Esophagus muscularis mucosa (tissue), 4 donors: ENCODE results near the gene CTRB1. TPM values are rescaled to one million over a fixed set of nuclear protein-coding genes. Genes with fewer than 3 reads are reported as not detected.
A peak's percentile ranks its signal among the peaks of the same experiment; 100 is the strongest.
"Not testable (repeated sequence)": the region's sequence is repeated elsewhere in the genome, so short reads cannot be mapped to it uniquely, and the experiment has no call there.

Experiments used
- DNase-seq: peaks from one replicate; pipeline ENCODE4 v3.0.0-alpha.2; 2017; ENCODE audit errors: extremely low spot score
- H3K27ac ChIP-seq, 4 donors: fragments of 200-600 bp; sonication (generic); replicated peaks in 1 of 4; 1 replicate in 3 of 4; 2 replicates in 1 of 4; pipeline ENCODE4 v1.5.1; 2016 to 2019; ENCODE audit warnings: mild to moderate bottlenecking in 1 of 4
- H3K27me3 ChIP-seq, 4 donors: fragments of 200-600 bp; sonication (generic); one replicate each; pipeline versions ENCODE4 v1.5.1 to v1.6.0; 2016 to 2019
- H3K36me3 ChIP-seq, 4 donors: fragments of 200-600 bp; sonication (generic); one replicate each; pipeline ENCODE4 v1.5.1; 2016 to 2019
- H3K4me1 ChIP-seq, 4 donors: fragments of 200-600 bp; sonication (generic); one replicate each; pipeline ENCODE4 v1.5.1; 2016 to 2019
- H3K4me3 ChIP-seq, 4 donors: fragments of 200-600 bp; sonication (generic); 1 replicate in 2 of 4; 2 replicates in 2 of 4; pipeline ENCODE4 v1.5.1; 2016 to 2019; ENCODE audit warnings: mild to moderate bottlenecking in 4 of 4, moderate library complexity in 1 of 4
- H3K9me3 ChIP-seq, 4 donors: fragments of 200-600 bp; sonication (generic); 1 replicate in 3 of 4; 2 replicates in 1 of 4; pipeline ENCODE4 v1.5.1; 2016 to 2019
- CTCF ChIP-seq, 3 experiments: fragments of 200-600 bp in 2 of 3; fragments of 450-650 bp in 1 of 3; sonication (generic) in 2 of 3; IDR thresholded peaks; one replicate each; pipeline ENCODE4 v1.5.1; 2017 to 2019; ENCODE audit warnings: antibody characterized with exemption in 3 of 3, mild to moderate bottlenecking in 2 of 3, moderate library complexity in 1 of 3
- EP300 ChIP-seq: sonication (generic); formaldehyde crosslinking; IDR thresholded peaks from one replicate; pipeline ENCODE4 v1.6.1; 2017; ENCODE audit warnings: antibody characterized with exemption
- POLR2A ChIP-seq: fragments of 450-650 bp; IDR thresholded peaks from one replicate; pipeline ENCODE4 v1.6.1; 2017; ENCODE audit warnings: antibody characterized with exemption, moderate library complexity, mild to moderate bottlenecking, low read depth
- POLR2AphosphoS5 ChIP-seq, 2 donors: sonication (generic); formaldehyde crosslinking; IDR thresholded peaks; one replicate each; pipeline ENCODE4 v1.6.1; 2017; ENCODE audit warnings: antibody characterized with exemption in 2 of 2
- WGBS: methylation state at CpG from one replicate; pipeline ENCODE4 v1.1.5; 2018; 5-methylcytosine and 5-hydroxymethylcytosine counted together
- intact Hi-C: fragments of 100-400 bp; cut with DNase I; formaldehyde crosslinking; loops from one replicate; pipeline ENCODE4 v1.15.1; 2023
- total RNA-seq, 4 donors: library from RNA; depleted of rRNA; stranded (reverse); fragments of >200 nt; gene quantifications; one replicate each; pipeline versions ENCODE4 v1.1.0 to v1.2.1, GENCODE V29; 2016

Gene CTRB1
- total RNA-seq, 4 donors from 2014 or later = not detected

- Histone ChIP-seq H3K9me3 (no peaks in the 10 kb centered on the region), H3K4me1 (peaks cover 54 to 61% (median 57%) of the 10 kb centered on the region in 4 donors)
- no peak for DNase-seq
Observed at GRCh38 chr16:75267631-75268264, 49.0 kb downstream of the CTRB1 start.

GRCh38 chr16:75269358-75269757 lies 50.6 kb downstream of the CTRB1 start:
- H3K9me3 ChIP-seq, H3K27ac ChIP-seq, H3K4me3 ChIP-seq, DNase-seq, H3K36me3 ChIP-seq, intact Hi-C loops, H3K27me3 ChIP-seq: not testable (repeated sequence)
- H3K4me1 ChIP-seq = peaks cover 38 to 45% (median 40%) of the 10 kb centered on the region in 4 donors
- 87% methylated on average over 9 of the region's 9 CpGs for WGBS

More at GRCh38 chr16:75267631-75268264, 49.0 kb downstream of the CTRB1 start:
- Histone ChIP-seq H3K36me3 (peaks cover 0 to 5% (median 0%) of the 10 kb centered on the region in 4 donors), H3K27ac (peak overlapping the region; percentile 44 to 93 (median 58)), H3K4me3 (no peak overlapping the region), H3K27me3 (no peaks in the 10 kb centered on the region)
- intact Hi-C loops = loop anchor here (2.0 kb wide), 1 partner anchor 17 kb away; the partner anchor contains the start of gene BCAR1
- WGBS = 66% methylated on average over 6 of the region's 10 CpGs
- TF ChIP-seq CTCF (IDR thresholded peaks at IDR 0.05) = no peak
- TF ChIP-seq POLR2A = no peak
- peak; percentile 51 to 75 for TF ChIP-seq POLR2AphosphoS5 (IDR thresholded peaks at IDR 0.05)
- no peak for TF ChIP-seq EP300

GRCh38 chr16:75271441-75272096 lies 52.8 kb downstream of the CTRB1 start:
- WGBS = 73% methylated on average over 6 of the region's 6 CpGs
- no peak overlapping the region for H3K27ac ChIP-seq
- H3K4me1 ChIP-seq = peaks cover 24 to 29% (median 27%) of the 10 kb centered on the region in 4 donors
- no peaks in the 10 kb centered on the region for H3K27me3 ChIP-seq
- no peak overlapping the region for H3K4me3 ChIP-seq
- DNase-seq = no peak
- no peaks in the 10 kb centered on the region for H3K36me3 ChIP-seq
- no peaks in the 10 kb centered on the region for H3K9me3 ChIP-seq
- intact Hi-C loops = no loop called here
- TF ChIP-seq POLR2AphosphoS5 (IDR thresholded peaks at IDR 0.05) (no peak), POLR2A (no peak)

- H3K4me3 ChIP-seq = no peak overlapping the region
- TF ChIP-seq POLR2AphosphoS5 (IDR thresholded peaks at IDR 0.05) (no peak), POLR2A (no peak), CTCF (IDR thresholded peaks at IDR 0.05) (no peak), EP300 (no peak)
- DNase-seq = no peak
- WGBS = 63% methylated on average over 5 of the region's 12 CpGs
- H3K4me1 ChIP-seq = peaks cover 19 to 24% (median 21%) of the 10 kb centered on the region in 4 donors
- no peak overlapping the region for H3K27ac ChIP-seq
- no peaks in the 10 kb centered on the region for H3K36me3 ChIP-seq
- no peaks in the 10 kb centered on the region for H3K27me3 ChIP-seq
- intact Hi-C loops = no loop called here
- no peaks in the 10 kb centered on the region for H3K9me3 ChIP-seq
Observed at GRCh38 chr16:75272097-75272551, 53.3 kb downstream of the CTRB1 start.

GRCh38 chr16:75272629-75273028 lies 53.8 kb downstream of the CTRB1 start:
- H3K27ac ChIP-seq, H3K4me3 ChIP-seq, DNase-seq, H3K27me3 ChIP-seq, intact Hi-C loops, H3K9me3 ChIP-seq, H3K36me3 ChIP-seq: not testable (repeated sequence)
- WGBS = 93% methylated on average over 10 of the region's 10 CpGs
- peaks cover 14 to 19% (median 16%) of the 10 kb centered on the region in 4 donors for H3K4me1 ChIP-seq

GRCh38 chr16:75273054-75273925 lies 54.5 kb downstream of the CTRB1 start:
- Histone ChIP-seq H3K27me3 (no peaks in the 10 kb centered on the region), H3K4me3 (no peak overlapping the region), H3K9me3 (no peaks in the 10 kb centered on the region), H3K36me3 (no peaks in the 10 kb centered on the region), H3K27ac (no peak overlapping the region), H3K4me1 (peaks cover 7 to 12% (median 10%) of the 10 kb centered on the region in 4 donors)
- intact Hi-C loops = no loop called here
- DNase-seq = no peak
- no peak for TF ChIP-seq POLR2AphosphoS5 (IDR thresholded peaks at IDR 0.05)
- 89% methylated on average over 13 of the region's 23 CpGs for WGBS

Other genes with a start within 250 kb of the CTRB1 start
- 10 to 100 TPM; 15.7 to 27.2 (median 18.6) TPM for gene WDR59, start 233.9 kb upstream of the CTRB1 start, total RNA-seq
- gene ZNRF1, start 220.0 kb upstream of the CTRB1 start, total RNA-seq = 10 to 100 TPM; 18.2 to 28.3 (median 23.6) TPM
- 10 to 100 TPM in 2 of 4 donors, 1 to 10 TPM in 2; 6.7 to 13.2 (median 8.7) TPM for gene LDHD, start 102.2 kb upstream of the CTRB1 start, total RNA-seq
- 10 to 100 TPM in 3 of 4 donors, 1 to 10 TPM in 1; 8.4 to 17.4 (median 12.0) TPM for gene ZFP1, start 70.5 kb upstream of the CTRB1 start, total RNA-seq
- not detected for gene CTRB2, start 11.8 kb upstream of the CTRB1 start, total RNA-seq
- gene BCAR1, start 32.6 kb downstream of the CTRB1 start, total RNA-seq = 10 to 100 TPM; 31.6 to 67.1 (median 54.8) TPM
- 10 to 100 TPM; 42.4 to 49.5 (median 44.0) TPM for gene CFDP1, start 214.5 kb downstream of the CTRB1 start, total RNA-seq
- 10 to 100 TPM; 11.2 to 18.3 (median 14.9) TPM for gene TMEM170A, start 245.7 kb downstream of the CTRB1 start, total RNA-seq